Activated naive CD4-positive, alpha-beta T cell treated with anti-CD3 and anti-CD28 coated beads, Interleukin-2, amount 50 U/mL, for 72 hours (primary cell): Measurements from ENCODE around the gene HYLS1. TPM values are rescaled to one million over a fixed set of nuclear protein-coding genes. Genes with fewer than 3 reads are reported as not detected.
"Not testable (repeated sequence)": the region's sequence is repeated elsewhere in the genome, so short reads cannot be mapped to it uniquely, and the experiment has no call there.

Source experiments
- ATAC-seq, 2 donors: fragments of 150-1000 bp; cut with Tn5 transposase; 2 replicates each; pipeline ENCODE4 v1.10.0; 2021; ENCODE audit warnings: mild to moderate bottlenecking in 2 of 2, moderate library complexity in 2 of 2
- DNase-seq, 2 donors: peaks; one replicate each; pipeline ENCODE4 v3.0.0; 2021 to 2022; ENCODE audit warnings: low spot score in 2 of 2
- H3K27ac Mint-ChIP-seq, 2 donors: one replicate each; pipeline ENCODE4 v1.8.0; 2022; ENCODE audit warnings: mild to moderate bottlenecking in 2 of 2, mixed read lengths in 2 of 2
- H3K36me3 Mint-ChIP-seq, 2 donors: one replicate each; pipeline ENCODE4 v1.8.0; 2022; ENCODE audit warnings: mixed read lengths in 2 of 2
- H3K9me3 Mint-ChIP-seq, 2 donors: one replicate each; pipeline ENCODE4 v1.8.0; 2022; ENCODE audit warnings: mixed read lengths in 2 of 2
- total RNA-seq, 2 donors: library from RNA; stranded (reverse); gene quantifications; one replicate each; pipeline ENCODE4 v1.2.3, GENCODE V29; 2022

Gene HYLS1, protein sequence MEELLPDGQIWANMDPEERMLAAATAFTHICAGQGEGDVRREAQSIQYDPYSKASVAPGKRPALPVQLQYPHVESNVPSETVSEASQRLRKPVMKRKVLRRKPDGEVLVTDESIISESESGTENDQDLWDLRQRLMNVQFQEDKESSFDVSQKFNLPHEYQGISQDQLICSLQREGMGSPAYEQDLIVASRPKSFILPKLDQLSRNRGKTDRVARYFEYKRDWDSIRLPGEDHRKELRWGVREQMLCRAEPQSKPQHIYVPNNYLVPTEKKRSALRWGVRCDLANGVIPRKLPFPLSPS
- total RNA-seq, result 1 to 10 TPM; 6.4 to 7.0 TPM

- peak within 1 kb of the TSS; percentile 92 to 96 for H3K27ac Mint-ChIP-seq
- no peaks in the 10 kb centered on the region for H3K9me3 Mint-ChIP-seq
- peak; percentile 90 to 94 for ATAC-seq
- H3K36me3 Mint-ChIP-seq, result peaks cover 0 to 9% of the 10 kb centered on the region in 2 donors
- DNase-seq, result peak; percentile 98 to 99
These were observed at the start of gene HYLS1 for GRCh38 chr11:125887373-125888324. HYLS1 (plus strand) TSS chr11:125887668; CDS start chr11:125899369, 11,701 bp downstream.

DNA sequence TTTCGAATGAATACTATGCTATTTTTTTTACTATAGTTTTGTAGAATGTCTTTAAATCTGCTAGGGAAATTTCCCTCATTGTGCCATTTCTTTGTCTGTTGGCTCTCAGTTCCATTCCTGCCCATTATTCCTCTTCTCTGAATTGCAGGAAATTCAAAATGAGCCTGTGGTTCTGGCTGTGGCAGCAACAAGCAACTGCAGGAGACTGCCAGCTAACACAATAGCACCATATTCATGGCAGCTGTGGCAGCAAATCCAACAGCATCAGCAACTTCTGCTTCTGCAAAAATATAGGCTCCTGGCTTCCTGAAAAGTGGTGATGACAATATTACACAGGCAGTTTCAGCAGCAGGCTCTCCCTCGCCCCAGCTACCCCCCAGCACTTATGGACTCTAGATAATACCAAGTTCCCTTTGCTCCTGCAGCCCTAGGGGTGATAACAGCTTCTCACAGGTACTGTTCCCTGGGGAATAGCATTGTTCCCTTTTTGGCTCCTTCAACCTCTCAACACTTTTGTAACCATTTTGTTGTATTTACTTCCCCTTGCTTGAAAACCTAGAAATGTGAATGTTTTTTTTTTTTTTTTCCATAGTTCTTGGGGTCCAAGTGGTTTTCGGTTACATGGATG is 45.0 kb upstream of the HYLS1 start:
- ATAC-seq, result no peak
- peaks cover 19 to 23% of the 10 kb centered on the region in 2 donors for H3K9me3 Mint-ChIP-seq

GRCh38 chr11:125846188-125846587 is 41.3 kb upstream of the HYLS1 start:
- H3K36me3 Mint-ChIP-seq, result peaks cover 17 to 30% of the 10 kb centered on the region in 2 donors
- H3K9me3 Mint-ChIP-seq, result peaks cover 23 to 28% of the 10 kb centered on the region in 2 donors
- no peak for ATAC-seq
- no peak for DNase-seq
- H3K27ac Mint-ChIP-seq, result no peak overlapping the region

More for the DNA sequence above, 45.0 kb upstream of the HYLS1 start:
- no peak for DNase-seq
- Mint-ChIP-seq H3K27ac (no peak overlapping the region), H3K36me3 (peaks cover 12 to 26% of the 10 kb centered on the region in 2 donors)

- Mint-ChIP-seq H3K9me3 (peaks cover 11 to 13% of the 10 kb centered on the region in 2 donors), H3K36me3 (peaks cover 4 to 24% of the 10 kb centered on the region in 2 donors)
- DNase-seq, ATAC-seq, H3K27ac Mint-ChIP-seq: not testable (repeated sequence)
These were observed 29.8 kb upstream of the HYLS1 start for GRCh38 chr11:125857670-125858069.

GRCh38 chr11:125862786-125863185 is 24.7 kb upstream of the HYLS1 start:
- Mint-ChIP-seq H3K36me3 (peaks cover 4 to 15% of the 10 kb centered on the region in 2 donors), H3K9me3 (peaks cover 9 to 13% of the 10 kb centered on the region in 2 donors)
- not testable (repeated sequence) for DNase-seq, ATAC-seq, H3K27ac Mint-ChIP-seq

GRCh38 chr11:125865354-125865753 is 22.1 kb upstream of the HYLS1 start:
- not testable (repeated sequence) for H3K27ac Mint-ChIP-seq, ATAC-seq, H3K9me3 Mint-ChIP-seq, H3K36me3 Mint-ChIP-seq, DNase-seq

- ATAC-seq (no peak), DNase-seq (no peak)
- H3K27ac Mint-ChIP-seq, result no peak overlapping the region
- peaks cover 0 to 8% of the 10 kb centered on the region in 2 donors for H3K36me3 Mint-ChIP-seq
- peaks cover 0 to 5% of the 10 kb centered on the region in 2 donors for H3K9me3 Mint-ChIP-seq
These were observed 17.9 kb upstream of the HYLS1 start for GRCh38 chr11:125869521-125869920.

GRCh38 chr11:125871391-125872137 is 15.9 kb upstream of the HYLS1 start:
- Mint-ChIP-seq H3K36me3 (peaks cover 0 to 8% of the 10 kb centered on the region in 2 donors), H3K9me3 (peaks cover 0 to 5% of the 10 kb centered on the region in 2 donors), H3K27ac (peak overlapping the region in 1 of 2 donors; percentile 39)
- DNase-seq, result peak in 1 of 2 donors; percentile 42
- peak; percentile 39 to 47 for ATAC-seq

DNA sequence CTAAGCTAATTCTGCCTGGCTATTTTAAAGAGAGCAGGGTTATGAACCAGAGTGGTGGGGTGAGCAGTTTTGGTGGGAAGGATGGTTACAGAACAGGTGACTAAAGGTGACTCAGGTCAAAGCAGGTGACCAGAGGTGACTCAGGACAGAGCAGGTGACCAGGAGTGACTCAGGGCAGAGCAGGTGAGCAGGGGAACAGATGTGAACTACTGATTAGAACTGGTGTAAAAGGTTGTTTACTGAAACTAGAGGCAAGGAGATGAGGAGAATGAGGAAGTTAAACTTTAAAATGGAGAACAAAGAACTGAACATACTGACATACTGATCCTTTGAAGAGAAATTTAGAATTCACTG is 15.4 kb upstream of the HYLS1 start:
- peak overlapping the region in 1 of 2 donors; percentile 39 for H3K27ac Mint-ChIP-seq
- H3K36me3 Mint-ChIP-seq, result peaks cover 0 to 8% of the 10 kb centered on the region in 2 donors
- ATAC-seq (no peak), DNase-seq (no peak)
- peaks cover 0 to 5% of the 10 kb centered on the region in 2 donors for H3K9me3 Mint-ChIP-seq

- Mint-ChIP-seq H3K27ac (no peak overlapping the region), H3K9me3 (peaks cover 0 to 5% of the 10 kb centered on the region in 2 donors), H3K36me3 (peaks cover 0 to 8% of the 10 kb centered on the region in 2 donors)
- ATAC-seq, result no peak
- DNase-seq, result no peak
These were observed 13.4 kb upstream of the HYLS1 start for GRCh38 chr11:125873881-125874555.

- DNase-seq (peak in 1 of 2 donors; percentile 64), ATAC-seq (peak; percentile 84 to 85)
- Mint-ChIP-seq H3K27ac (no peak overlapping the region), H3K36me3 (peaks cover 0 to 8% of the 10 kb centered on the region in 2 donors), H3K9me3 (peaks cover 0 to 5% of the 10 kb centered on the region in 2 donors)
These were observed 12.8 kb upstream of the HYLS1 start for GRCh38 chr11:125874556-125875124.

GRCh38 chr11:125881291-125881690 is 6.2 kb upstream of the HYLS1 start:
- H3K9me3 Mint-ChIP-seq, result no peaks in the 10 kb centered on the region
- H3K27ac Mint-ChIP-seq, result no peak overlapping the region
- DNase-seq (no peak), ATAC-seq (no peak)
- no peaks in the 10 kb centered on the region for H3K36me3 Mint-ChIP-seq

- Mint-ChIP-seq H3K36me3 (peaks cover 0 to 9% of the 10 kb centered on the region in 2 donors), H3K9me3 (no peaks in the 10 kb centered on the region), H3K27ac (no peak overlapping the region)
- no peak for ATAC-seq
- DNase-seq, result no peak
These were observed 4.1 kb upstream of the HYLS1 start for GRCh38 chr11:125883375-125883774.

GRCh38 chr11:125886997-125887372 is 483 bp upstream of the HYLS1 start:
- peak overlapping the region; percentile 92 to 96 for H3K27ac Mint-ChIP-seq
- no peaks in the 10 kb centered on the region for H3K9me3 Mint-ChIP-seq
- ATAC-seq (peak; percentile 32 to 36), DNase-seq (peak in 1 of 2 donors; percentile 47)
- peaks cover 0 to 9% of the 10 kb centered on the region in 2 donors for H3K36me3 Mint-ChIP-seq

DNA sequence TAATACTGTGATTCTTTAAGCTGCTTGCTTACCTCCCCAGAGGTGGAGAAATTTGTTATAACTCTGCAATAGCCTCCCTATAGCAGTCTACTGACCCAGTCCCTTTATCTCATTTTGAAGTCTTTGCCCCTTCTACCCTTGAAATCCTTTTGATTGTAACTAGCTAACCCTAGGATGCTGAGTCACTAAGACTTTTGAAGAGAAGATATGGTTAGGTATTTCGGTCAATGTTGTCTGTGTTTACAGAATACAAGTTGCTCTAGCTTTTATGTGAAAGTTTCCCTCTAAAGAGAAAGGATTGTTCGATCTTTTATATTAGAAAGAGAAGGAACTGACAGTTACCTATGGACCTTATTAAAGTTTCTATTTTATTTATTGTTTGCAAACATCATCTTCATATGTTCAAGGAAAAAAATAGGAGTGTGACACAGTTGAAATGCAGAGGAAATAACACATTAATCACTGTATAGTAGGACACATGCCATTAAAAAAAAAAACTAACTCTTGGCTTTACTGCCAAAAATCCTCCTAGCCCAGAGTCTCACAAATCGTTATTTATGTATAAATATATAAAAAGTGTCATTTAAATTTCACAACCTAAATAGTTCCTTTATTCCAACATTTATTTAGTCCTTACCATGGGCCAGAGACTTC is 3.1 kb downstream of the HYLS1 start:
- no peaks in the 10 kb centered on the region for H3K9me3 Mint-ChIP-seq
- H3K27ac Mint-ChIP-seq, result no peak overlapping the region
- DNase-seq, result no peak
- H3K36me3 Mint-ChIP-seq, result peaks cover 6 to 22% of the 10 kb centered on the region in 2 donors
- no peak for ATAC-seq
